Stimulated activated naive B cell treated with anti-CD40 and anti-IgM and Interleukin-4, amounts not matched to agents 10 μg/mL and 1 μg/mL and 100 μg/mL, for 72 hours (primary cell): ENCODE measurements around the gene PLPP1.
"Not testable (repeated sequence)": the region's sequence is repeated elsewhere in the genome, so short reads cannot be mapped to it uniquely, and the experiment has no call there.

Source experiments
- ATAC-seq, 2 donors: fragments of 150-1000 bp; cut with Tn5 transposase; replicated peaks; 2 replicates each; pipeline ENCODE4 v1.10.0; 2021; ENCODE audit warnings: moderate library complexity in 1 of 2
- DNase-seq: peaks from one replicate; pipeline ENCODE4 v3.0.0; 2021
- H3K27ac Mint-ChIP-seq: one replicate; pipeline ENCODE4 v1.8.0; 2022; ENCODE audit warnings: mild to moderate bottlenecking, mixed read lengths
- H3K27me3 Mint-ChIP-seq, 2 donors: one replicate each; pipeline ENCODE4 v1.8.0; 2022; ENCODE audit warnings: mixed read lengths in 2 of 2
- H3K36me3 Mint-ChIP-seq, 2 donors: one replicate each; pipeline ENCODE4 v1.8.0; 2022; ENCODE audit warnings: mixed read lengths in 2 of 2, mild to moderate bottlenecking in 1 of 2
- H3K4me1 Mint-ChIP-seq, 2 donors: one replicate each; pipeline ENCODE4 v1.8.0; 2022; ENCODE audit warnings: mixed read lengths in 2 of 2, mild to moderate bottlenecking in 1 of 2
- H3K4me3 Mint-ChIP-seq, 2 donors: one replicate each; pipeline ENCODE4 v1.8.0; 2022; ENCODE audit warnings: mild to moderate bottlenecking in 2 of 2, mixed read lengths in 2 of 2, moderate library complexity in 1 of 2
- H3K9me3 Mint-ChIP-seq, 2 donors: one replicate each; pipeline ENCODE4 v1.8.0; 2022; ENCODE audit warnings: mixed read lengths in 2 of 2, mild to moderate bottlenecking in 1 of 2

PLPP1 gene

GRCh38 chr5:55533521-55534435, 986 bp downstream of the PLPP1 start:
- Mint-ChIP-seq H3K4me3 (peak overlapping the region; percentile 91 to 93), H3K36me3 (peaks cover 3 to 6% of the 10 kb centered on the region in 2 donors), H3K27ac (peak overlapping the region; percentile 97), H3K9me3 (no peaks in the 10 kb centered on the region), H3K4me1 (peaks cover 11 to 15% of the 10 kb centered on the region in 2 donors), H3K27me3 (no peaks in the 10 kb centered on the region)
- peak; percentile 50 for DNase-seq
- ATAC-seq, result peak; percentile 69 to 75

DNA sequence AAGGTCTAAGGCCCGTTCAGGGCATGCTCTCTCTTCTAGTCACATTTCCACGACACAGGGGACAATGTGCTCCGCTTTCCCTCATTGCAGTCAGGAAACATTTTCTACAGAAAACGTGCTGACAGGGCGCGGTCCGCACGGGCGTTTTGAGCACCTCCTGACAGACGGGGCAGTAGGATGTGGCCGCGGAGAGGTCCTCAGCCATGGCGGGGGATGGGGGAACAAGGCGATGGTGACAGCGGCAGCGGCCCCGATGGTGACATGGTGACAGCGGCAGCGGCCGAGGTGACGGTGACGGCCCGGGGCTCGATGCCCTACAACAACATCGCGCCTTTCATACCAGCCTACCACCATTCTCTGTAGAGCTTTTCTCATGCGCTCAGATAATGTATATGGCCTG, 4.1 kb downstream of the PLPP1 start:
- no peak overlapping the region for H3K27ac Mint-ChIP-seq
- H3K27me3 Mint-ChIP-seq, result no peaks in the 10 kb centered on the region
- peaks cover 4 to 6% of the 10 kb centered on the region in 2 donors for H3K36me3 Mint-ChIP-seq
- ATAC-seq (no peak), DNase-seq (no peak)
- H3K9me3 Mint-ChIP-seq, result no peaks in the 10 kb centered on the region
- H3K4me1 Mint-ChIP-seq, result peaks cover 12 to 15% of the 10 kb centered on the region in 2 donors
- no peak overlapping the region for H3K4me3 Mint-ChIP-seq

DNA sequence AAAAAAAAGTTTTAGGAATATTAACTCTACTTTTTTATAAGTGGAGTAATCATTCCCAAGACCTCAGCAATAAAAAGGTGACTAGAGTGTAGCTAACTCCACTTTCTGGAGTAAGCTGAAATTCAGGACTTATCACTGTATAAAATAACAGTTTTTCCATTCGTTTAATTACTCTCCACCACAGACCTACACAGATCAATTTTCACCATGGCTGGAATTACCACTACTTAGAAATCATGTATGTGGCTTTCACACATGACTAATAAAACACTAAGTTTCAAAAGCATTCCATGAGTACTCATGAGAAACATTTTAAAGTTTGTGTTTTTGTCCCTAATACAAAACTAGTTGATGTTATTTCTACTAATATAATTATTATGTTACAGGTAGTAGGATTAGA, 9.9 kb downstream of the PLPP1 start:
- no peaks in the 10 kb centered on the region for H3K9me3 Mint-ChIP-seq
- DNase-seq (no peak), ATAC-seq (no peak)
- peaks cover 0 to 3% of the 10 kb centered on the region in 2 donors for H3K4me1 Mint-ChIP-seq
- H3K27me3 Mint-ChIP-seq, result no peaks in the 10 kb centered on the region
- H3K27ac Mint-ChIP-seq, result no peak overlapping the region
- peaks cover 0 to 1% of the 10 kb centered on the region in 2 donors for H3K36me3 Mint-ChIP-seq
- no peak overlapping the region for H3K4me3 Mint-ChIP-seq

DNA sequence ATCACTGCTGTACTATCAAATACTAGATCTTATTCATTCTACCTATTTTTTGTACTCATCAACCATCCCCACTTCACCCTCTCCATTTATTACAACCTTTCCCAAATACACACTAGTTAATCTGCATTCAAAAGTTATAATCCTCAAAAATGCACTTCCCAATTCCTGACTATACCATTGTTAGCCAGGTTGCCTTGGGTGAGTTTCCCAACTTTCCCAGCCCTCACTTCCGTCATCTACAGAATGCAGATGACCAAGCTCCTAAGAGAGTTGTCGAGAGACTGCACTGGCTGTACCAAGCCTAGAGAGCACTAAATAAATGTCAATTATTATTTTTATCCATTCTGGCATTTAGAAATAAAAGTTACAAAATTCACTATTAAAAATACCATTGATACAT, 11.5 kb downstream of the PLPP1 start:
- Mint-ChIP-seq H3K27ac (no peak overlapping the region), H3K4me3 (no peak overlapping the region)

DNA sequence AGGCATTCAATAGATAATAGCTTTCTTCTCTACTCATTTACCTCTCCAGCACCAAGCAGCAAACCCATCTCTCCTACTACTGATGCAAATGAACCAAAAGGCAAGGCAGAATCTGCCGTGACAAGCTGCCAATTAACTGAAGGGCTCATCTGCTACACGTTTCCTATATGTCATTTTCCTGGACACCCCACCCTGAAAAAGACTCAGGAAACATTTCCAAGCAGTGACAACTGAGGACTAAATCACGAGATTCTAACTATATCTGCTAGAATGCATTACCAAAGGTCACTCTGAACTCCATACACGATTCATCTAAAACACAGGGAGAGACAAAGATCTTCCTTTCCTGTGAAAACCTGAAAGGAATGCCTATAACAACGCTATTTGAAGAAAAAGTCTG, 12.9 kb downstream of the PLPP1 start:
- DNase-seq, result no peak
- Mint-ChIP-seq H3K36me3 (no peaks in the 10 kb centered on the region), H3K9me3 (no peaks in the 10 kb centered on the region), H3K4me1 (peaks cover 0 to 2% of the 10 kb centered on the region in 2 donors), H3K27ac (no peak overlapping the region), H3K27me3 (no peaks in the 10 kb centered on the region), H3K4me3 (no peak overlapping the region)
- no peak for ATAC-seq

More for the DNA sequence above, 11.5 kb downstream of the PLPP1 start:
- peaks cover 0 to 1% of the 10 kb centered on the region in 2 donors for H3K36me3 Mint-ChIP-seq
- H3K9me3 Mint-ChIP-seq, result no peaks in the 10 kb centered on the region
- peaks cover 0 to 3% of the 10 kb centered on the region in 2 donors for H3K4me1 Mint-ChIP-seq
- no peak for DNase-seq
- ATAC-seq, result no peak
- H3K27me3 Mint-ChIP-seq, result no peaks in the 10 kb centered on the region

GRCh38 chr5:55520117-55520839, 14.5 kb downstream of the PLPP1 start:
- Mint-ChIP-seq H3K27ac (no peak overlapping the region), H3K9me3 (no peaks in the 10 kb centered on the region), H3K27me3 (no peaks in the 10 kb centered on the region), H3K36me3 (no peaks in the 10 kb centered on the region), H3K4me3 (no peak overlapping the region), H3K4me1 (peaks cover 0 to 5% of the 10 kb centered on the region in 2 donors)
- no peak for ATAC-seq
- no peak for DNase-seq

- Mint-ChIP-seq H3K4me1 (peaks cover 0 to 5% of the 10 kb centered on the region in 2 donors), H3K27ac (no peak overlapping the region), H3K36me3 (no peaks in the 10 kb centered on the region), H3K9me3 (no peaks in the 10 kb centered on the region), H3K27me3 (no peaks in the 10 kb centered on the region), H3K4me3 (no peak overlapping the region)
- DNase-seq, result no peak
- no peak for ATAC-seq
Observed at GRCh38 chr5:55518831-55519390, 15.9 kb downstream of the PLPP1 start.

GRCh38 chr5:55517804-55518203, 17.0 kb downstream of the PLPP1 start:
- no peak for DNase-seq
- ATAC-seq, result no peak
- Mint-ChIP-seq H3K4me3 (no peak overlapping the region), H3K9me3 (no peaks in the 10 kb centered on the region), H3K27ac (no peak overlapping the region), H3K27me3 (no peaks in the 10 kb centered on the region), H3K36me3 (no peaks in the 10 kb centered on the region), H3K4me1 (peaks cover 0 to 5% of the 10 kb centered on the region in 2 donors)

GRCh38 chr5:55511010-55511409, 23.8 kb downstream of the PLPP1 start:
- Mint-ChIP-seq H3K4me1 (peaks cover 0 to 4% of the 10 kb centered on the region in 2 donors), H3K36me3 (no peaks in the 10 kb centered on the region), H3K9me3 (no peaks in the 10 kb centered on the region), H3K4me3 (no peak overlapping the region), H3K27me3 (no peaks in the 10 kb centered on the region), H3K27ac (no peak overlapping the region)
- no peak for ATAC-seq
- DNase-seq, result no peak

DNA sequence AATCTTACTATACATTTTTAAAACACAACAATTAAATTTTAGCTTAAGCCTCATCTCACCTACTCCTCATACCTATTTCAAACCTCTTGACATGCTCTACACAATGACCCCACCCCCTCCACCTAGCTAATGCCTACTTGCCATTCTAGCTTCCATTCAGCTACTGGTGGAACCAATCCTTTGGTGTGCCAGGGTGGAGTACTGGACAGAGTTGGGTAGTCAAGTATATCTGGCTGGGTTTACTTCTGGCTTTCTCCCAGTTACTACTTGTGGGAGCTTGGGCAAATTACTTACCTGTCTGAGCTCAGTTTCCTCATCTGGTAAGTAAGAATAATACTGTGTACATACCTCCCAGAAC, 24.3 kb downstream of the PLPP1 start:
- Mint-ChIP-seq H3K36me3 (no peaks in the 10 kb centered on the region), H3K27ac (no peak overlapping the region), H3K4me3 (no peak overlapping the region), H3K27me3 (no peaks in the 10 kb centered on the region), H3K9me3 (no peaks in the 10 kb centered on the region), H3K4me1 (peaks cover 0 to 2% of the 10 kb centered on the region in 2 donors)
- ATAC-seq, result no peak
- DNase-seq, result no peak

DNA sequence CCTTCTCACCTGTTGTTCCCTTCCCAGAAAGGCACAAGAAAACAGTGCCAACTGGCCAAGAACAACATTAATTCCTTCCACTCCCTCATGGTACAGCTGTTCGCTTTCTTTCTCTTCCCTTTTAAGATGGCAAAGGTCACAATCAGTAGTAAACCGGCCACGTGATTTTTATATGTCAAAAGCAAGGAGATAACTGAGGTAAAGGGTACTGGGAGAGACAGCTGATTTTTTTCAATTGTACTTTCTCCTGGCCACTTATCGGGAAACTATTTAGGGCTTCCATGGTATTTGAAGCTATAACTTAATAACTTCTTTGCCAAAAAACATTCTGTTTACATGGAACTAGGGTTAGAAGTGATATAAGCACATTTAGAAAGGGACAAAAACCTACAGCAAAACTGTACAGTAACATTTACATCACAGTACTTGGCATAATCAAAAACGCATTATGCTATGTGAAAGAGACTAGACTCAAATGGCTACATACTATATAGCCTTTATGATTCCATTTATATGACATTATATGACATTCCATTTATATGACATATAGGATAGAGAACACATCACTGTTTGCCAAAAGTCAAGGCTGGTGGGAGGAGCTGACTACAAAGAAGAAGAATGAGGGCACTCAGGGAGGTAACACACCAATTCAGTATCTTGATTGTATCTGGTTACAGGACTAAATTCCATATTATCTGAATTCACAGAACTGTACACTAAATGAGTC, 24.8 kb downstream of the PLPP1 start:
- Mint-ChIP-seq H3K9me3 (no peaks in the 10 kb centered on the region), H3K36me3 (no peaks in the 10 kb centered on the region), H3K4me1 (no peaks in the 10 kb centered on the region), H3K4me3 (no peak overlapping the region), H3K27me3 (no peaks in the 10 kb centered on the region), H3K27ac (no peak overlapping the region)
- DNase-seq (no peak), ATAC-seq (no peak)

DNA sequence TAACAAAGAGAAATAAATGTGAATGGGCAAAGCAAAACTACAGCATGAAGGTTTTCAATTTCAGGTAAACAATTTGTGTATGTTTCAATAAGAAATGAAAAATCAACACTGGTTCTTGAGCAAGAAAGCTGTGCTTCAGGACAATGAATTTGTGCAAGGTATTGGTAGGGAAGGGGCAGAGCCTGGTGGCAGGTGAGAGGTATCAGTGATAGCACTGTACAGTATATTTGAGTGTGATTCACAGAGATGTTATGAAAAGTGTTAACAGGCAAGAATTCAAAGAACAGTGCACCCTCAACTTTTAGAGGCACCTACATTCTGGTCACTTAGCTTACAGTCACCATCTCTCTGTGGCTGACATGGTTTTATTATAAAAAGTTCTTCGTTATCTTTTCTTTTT, 25.7 kb downstream of the PLPP1 start:
- no peak for DNase-seq
- H3K9me3 Mint-ChIP-seq, result no peaks in the 10 kb centered on the region
- H3K36me3 Mint-ChIP-seq, result no peaks in the 10 kb centered on the region
- H3K4me3 Mint-ChIP-seq, result no peak overlapping the region
- no peaks in the 10 kb centered on the region for H3K27me3 Mint-ChIP-seq
- H3K4me1 Mint-ChIP-seq, result no peaks in the 10 kb centered on the region
- no peak for ATAC-seq
- no peak overlapping the region for H3K27ac Mint-ChIP-seq

- no peaks in the 10 kb centered on the region for H3K36me3 Mint-ChIP-seq
- no peak overlapping the region for H3K4me3 Mint-ChIP-seq
- no peaks in the 10 kb centered on the region for H3K9me3 Mint-ChIP-seq
- DNase-seq, result no peak
- H3K27ac Mint-ChIP-seq, result no peak overlapping the region
- H3K4me1 Mint-ChIP-seq, result peaks cover 7 to 9% of the 10 kb centered on the region in 2 donors
- no peaks in the 10 kb centered on the region for H3K27me3 Mint-ChIP-seq
- no peak for ATAC-seq
Observed at GRCh38 chr5:55507574-55507973, 27.2 kb downstream of the PLPP1 start.

DNA sequence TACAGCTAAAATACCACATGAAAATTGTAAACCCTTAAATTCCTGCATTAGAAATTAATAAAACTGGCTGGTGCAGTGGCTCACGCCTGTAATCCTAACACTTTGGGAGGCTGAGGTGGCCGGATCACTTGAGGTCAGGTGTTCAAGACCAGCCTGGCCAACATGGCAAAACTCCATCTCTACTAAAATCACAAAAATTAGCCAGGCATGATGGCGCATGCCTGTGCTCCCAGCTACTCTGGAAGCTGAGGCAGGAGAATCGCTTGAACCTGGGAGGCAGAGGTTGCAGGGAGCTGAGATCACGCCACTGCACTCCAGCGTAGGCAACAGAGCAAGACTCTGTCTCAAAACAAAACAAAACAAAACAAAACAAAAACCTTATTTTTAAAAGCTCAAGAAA, 29.1 kb downstream of the PLPP1 start:
- peaks cover 8 to 16% of the 10 kb centered on the region in 2 donors for H3K4me1 Mint-ChIP-seq
- H3K27ac Mint-ChIP-seq, H3K9me3 Mint-ChIP-seq, ATAC-seq, H3K4me3 Mint-ChIP-seq, H3K27me3 Mint-ChIP-seq, DNase-seq, H3K36me3 Mint-ChIP-seq: not testable (repeated sequence)
